Glomerular visceral epithelial cell (primary cell): ENCODE data around the gene RNF212B.
A peak's percentile ranks its signal among the peaks of the same experiment; 100 is the strongest.

Experiments used
- DNase-seq: peaks from one replicate; pipeline ENCODE4 v3.0.0-alpha.2; 2016; ENCODE audit errors: extremely low spot score

RNF212B gene

DNA sequence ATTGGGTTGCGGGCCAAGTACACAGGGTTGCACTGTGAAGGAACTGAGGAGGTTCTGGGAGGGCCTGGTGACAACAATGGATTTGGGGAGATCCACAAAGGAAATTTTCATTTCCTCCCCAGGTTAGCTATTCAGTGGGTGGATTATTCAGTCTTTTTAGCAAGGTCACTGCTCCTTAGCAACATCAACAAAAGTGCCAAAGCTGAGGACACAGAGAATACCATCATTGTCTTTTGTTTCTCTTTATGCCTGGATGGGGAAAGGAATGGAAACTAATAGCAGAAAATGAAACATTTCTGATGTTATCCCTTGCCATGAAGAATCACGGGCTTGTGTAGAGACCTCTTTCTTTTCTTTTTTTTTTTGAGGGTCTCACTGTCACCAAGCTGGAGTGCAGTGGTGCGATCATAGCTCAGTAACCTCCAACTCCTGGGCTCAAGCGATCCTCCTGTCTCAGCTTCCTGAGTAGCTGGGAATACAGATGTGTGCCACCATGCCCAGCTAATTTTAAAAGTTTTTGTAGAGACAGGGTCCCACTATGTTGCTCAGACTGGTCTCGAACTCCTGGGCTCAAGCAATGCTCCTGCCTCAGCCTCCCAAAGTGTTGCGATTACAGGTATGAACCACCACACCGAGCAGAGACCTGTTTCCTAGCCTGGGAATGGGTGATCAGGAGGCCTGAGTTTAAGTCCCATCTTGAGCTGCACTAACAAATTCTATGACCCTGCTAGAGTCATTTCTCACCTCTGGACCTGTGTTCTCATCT is 58.5 kb downstream of the RNF212B start:
- DNase-seq, result no peak

DNA sequence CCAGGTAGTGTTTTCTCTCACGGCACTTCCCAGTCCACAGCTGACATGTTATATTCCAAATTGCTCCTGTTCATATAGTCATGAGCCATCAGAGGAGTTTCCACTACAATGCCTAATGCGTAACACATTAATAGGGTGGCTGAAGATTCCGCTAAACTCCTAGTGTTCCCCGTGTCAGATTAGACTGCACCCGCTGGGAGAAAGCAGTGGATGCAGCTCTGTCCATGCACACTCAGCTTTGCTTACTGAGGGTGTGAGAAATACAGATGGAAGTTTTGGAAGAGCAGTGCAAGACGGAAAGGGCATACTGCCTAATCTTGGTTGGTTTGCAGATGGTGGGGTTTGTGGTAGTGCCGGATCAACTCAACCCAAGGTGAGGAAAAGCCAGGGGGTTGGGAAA is 59.4 kb downstream of the RNF212B start:
- DNase-seq, result no peak

DNA sequence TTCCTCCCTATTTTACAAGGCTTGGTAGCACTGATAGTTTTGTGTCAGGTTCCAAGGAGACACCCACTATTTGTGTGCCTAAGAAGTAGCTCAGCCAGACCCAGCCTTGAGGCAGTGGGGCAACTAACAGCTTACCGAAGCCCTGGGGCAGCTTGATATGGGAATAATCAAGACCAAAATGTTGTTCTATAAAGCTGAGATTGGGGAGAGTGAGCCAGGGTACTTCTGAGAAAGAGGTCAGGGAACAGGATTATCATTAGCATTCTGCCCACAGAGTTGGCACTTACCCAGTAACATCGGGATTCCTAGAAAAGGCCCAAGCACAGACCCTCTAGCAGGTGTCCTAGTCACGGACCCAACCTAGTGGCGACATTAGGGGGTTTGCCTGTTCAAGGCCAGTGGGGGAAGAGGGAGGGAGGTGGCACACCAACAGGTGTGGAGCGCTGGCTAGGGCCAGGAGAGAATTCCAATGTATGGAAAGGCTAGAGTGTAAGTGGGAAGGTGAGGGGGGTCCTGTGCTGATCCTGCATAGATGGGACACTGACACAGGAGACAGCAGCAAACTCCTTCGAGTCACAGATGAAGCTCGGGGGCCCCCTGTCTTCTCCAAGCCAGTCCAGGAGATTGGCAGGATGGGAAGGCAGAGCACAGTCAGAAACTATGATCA is 60.0 kb downstream of the RNF212B start:
- no peak for DNase-seq

DNA sequence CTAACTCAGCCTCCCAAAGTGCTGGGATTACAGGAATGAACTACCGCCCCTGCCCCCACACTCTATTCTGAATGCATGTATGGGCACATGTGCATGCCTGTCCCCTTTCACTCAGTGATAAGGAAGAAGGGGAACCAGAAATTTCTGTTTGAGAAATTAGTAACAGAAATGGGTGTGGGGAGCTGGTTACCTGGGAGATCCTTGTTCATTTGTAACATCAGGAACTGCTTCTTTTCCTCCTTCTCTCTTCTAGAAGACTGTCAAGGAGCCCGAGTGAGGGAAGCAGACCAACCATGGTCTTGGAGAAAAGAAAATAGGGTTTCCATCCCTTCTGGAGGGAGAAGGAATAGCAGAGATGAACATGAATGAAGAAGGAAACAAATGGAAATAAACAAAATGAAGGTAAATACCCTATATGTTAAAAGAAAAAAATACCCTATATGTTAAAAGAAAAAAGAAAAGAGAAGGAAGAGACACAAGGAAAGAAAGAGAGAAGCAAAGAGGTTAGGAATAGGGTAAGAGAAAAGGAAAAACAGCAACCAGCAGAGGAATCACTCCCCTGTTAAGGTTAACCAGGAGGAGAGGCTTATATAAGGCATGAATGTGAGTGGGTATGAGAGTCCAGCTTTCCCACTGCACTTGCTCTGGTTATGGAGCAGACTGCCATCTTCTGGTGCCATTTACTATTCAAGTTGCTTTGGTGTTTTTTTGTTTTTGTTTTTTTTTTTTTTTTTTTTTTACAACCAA is 61.6 kb downstream of the RNF212B start:
- DNase-seq, result peak; percentile 38

DNA sequence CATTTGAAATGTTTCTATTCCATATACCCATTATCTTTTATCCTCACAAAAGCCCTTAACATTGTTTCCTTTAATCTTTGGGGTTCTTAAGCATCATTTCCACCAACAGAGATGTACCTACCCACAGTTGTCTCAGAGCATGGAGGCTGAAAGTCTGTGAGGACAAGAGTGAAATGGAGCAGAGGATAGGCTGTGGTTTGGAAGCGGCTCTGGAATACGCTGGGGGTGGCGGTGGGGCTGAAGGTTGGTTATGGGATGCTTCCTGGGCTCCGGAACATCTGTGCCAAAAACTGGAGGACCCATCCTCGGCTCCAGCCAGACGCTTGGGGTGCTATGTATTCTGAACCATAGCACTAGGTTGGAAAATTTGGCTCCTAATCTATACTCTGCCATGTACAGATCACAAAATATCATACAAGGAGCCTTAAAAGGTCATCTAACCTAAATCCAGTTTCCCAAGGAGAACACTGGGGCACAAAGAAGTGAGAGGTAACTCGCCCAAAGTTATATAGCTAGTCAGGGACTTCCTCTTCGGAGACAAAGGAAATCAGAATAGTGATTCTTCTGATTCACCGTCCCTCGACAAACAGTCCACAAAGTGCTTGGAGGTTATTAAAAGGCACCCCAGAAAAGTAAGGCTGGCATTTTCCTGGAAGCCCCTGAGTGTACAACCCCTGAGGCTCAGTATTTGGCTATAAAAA is 62.4 kb downstream of the RNF212B start:
- DNase-seq, result no peak

DNA sequence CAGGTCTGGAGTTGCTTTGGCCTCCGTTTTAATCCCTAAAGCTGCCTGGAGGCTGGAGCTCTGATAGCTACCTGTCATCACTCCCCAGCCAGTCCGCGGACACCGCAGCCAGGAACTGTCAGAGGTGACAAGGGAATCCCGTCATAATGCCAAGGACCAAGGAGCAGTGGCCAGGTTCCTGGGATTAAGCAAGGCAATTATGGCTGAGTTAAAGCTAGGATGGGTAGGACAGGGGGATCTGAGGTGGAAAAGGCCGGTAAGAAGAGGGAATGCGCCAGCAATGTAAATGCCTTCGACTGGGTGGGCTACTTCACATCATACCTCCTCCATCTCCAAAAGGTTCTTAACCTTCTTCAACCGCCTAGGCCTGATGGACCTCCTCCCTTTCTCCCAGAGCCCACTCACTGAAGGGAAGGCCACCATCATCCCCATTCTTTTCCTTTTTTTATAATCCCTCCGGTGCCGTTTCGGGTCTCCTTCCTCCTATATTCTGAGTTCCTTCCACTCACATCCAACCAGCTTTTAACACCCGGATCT is 63.0 kb downstream of the RNF212B start:
- peak; percentile 33 for DNase-seq

DNA sequence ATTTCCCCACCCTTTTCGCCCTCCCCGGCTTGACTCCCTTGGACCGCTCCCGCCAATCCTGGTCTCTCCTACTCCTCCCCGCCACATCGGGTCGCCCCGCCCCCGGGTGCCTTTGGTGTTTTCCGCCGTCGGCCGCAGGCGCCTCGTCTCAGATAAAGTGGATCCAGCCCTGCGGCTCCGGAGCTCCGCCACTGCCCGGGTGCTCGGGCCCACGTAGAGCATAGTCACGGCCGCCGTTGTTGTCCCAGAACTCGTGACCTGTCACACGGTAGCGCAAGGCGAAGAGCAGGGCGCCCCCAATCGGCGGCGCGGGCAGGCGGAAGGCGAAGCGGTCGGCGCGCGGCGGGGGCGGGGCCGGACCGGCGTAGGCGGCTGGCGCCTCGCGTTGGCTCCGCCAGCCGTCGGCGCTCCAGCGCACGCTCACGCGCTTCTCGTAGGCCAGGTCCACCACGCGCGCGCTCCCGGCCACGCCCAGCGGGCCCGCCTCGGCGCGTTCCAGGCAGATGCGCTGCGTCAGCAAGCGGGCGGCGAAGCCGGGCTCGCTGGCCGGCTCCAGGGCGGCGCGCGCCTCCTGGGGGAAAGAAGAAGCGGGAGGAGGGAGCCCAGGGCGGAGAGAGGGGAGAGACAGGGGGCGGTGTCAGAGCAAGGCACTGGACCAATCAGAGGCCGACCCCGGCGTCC is 63.7 kb downstream of the RNF212B start:
- DNase-seq, result peak; percentile 99

DNA sequence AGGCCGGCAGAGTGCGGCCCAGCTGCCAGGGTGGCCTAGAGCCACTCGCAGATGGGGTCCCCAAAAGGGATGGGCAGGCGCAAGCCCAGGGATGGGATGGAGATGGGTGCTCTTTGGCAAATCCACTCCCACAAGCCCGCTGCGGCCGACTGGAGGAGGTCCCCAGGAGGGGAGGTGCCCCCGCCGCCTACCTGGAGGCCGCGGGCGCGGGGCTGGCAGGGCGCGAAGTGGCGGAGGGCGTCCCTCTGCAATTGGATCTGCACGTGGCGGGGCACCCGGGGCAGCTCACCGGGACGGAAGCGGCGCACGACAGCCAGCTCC is 64.2 kb downstream of the RNF212B start:
- DNase-seq, result no peak

DNA sequence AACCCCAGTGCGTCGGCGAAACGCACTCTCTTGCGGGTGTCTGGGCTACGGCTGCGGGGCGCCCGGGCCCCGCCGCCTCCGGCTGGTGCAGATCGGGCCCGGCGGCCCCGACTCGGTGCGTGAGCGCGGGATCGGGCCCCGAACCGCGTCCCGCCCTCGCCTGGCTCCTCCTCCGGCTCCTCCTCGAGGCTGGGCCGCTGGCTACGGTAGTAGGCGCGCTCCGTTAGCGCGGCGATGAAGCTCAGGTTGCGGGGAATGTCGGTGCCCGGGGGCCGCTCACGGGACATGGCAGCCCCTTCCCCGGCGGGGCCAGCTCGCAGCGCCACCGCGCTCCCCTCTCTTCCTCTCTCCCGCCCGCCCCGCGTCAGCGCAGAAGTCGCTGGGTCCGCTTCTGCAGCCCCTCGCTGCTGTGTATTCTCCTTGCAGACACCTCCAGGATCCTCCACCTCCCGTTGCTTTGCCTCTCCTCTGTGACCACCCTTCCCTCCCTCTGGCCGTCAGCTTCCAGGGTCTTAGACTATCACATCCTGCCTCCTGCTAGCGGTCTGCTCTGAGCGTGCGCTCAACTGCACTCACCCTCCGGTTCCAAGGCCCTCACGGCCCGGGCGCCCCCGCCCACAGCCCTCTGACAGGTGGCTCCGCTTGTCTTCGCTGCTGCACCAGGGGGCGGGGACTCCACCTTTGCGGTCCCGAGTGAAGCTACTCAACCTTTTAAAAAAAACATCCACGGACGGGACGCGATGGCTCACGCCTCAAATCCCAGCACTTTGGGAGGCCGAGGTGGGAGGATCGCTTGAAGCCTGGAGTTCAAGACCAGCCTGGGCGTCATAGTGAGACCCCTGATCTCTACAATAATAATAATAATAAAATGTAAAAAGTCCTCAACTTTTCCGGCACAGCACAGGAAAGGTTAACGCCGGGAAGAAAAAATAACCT is 64.8 kb downstream of the RNF212B start, which contains the start of gene PPP1R3E:
Gene PPP1R3E (minus strand): TSS at position 570 of the 936 bp plus-strand sequence. CDS start 283 bp downstream, at position 287.
- DNase-seq, result peak; percentile 78

DNA sequence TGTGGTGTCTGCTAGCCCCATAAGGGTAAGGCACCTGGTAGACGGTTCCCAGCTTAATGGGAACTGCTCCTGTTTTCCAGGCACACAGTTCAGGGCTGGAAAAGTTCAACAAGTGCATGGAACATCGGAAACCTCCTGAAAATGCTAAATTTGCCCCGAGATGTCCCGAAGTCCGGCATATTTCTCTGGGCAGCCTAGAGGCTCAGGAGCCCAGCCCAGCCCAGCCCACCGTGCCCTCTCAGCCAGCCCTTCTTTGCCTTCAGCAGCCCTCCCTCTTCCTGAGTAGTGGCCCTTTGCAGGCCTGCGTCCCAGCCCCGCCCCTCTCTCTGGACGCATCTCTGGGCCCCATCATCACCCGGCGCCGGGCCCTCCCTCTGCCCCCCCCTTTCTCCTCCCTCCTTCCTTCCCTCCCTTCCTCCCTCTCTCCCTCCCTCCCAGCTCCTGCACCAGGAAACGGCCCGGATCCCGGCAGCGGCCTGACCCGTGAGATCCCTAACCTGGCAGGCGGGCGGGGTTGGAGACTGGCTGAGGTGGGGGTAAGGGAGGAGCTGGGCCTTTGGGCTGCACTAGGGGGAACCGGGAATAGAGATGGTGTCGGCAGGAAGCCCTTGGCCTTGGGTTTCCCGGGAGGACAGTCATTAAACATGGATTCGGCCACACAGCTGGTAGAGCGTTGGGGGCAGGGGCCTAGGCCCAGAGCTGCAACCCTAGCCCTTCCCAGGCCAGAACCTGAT is 68.8 kb downstream of the RNF212B start, which contains the start of gene BCL2L2:
Gene BCL2L2 (plus strand): TSS at position 422 of the 734 bp plus-strand sequence. CDS start 935 bp downstream, outside the sequence.
- DNase-seq, result peak; percentile 95

DNA sequence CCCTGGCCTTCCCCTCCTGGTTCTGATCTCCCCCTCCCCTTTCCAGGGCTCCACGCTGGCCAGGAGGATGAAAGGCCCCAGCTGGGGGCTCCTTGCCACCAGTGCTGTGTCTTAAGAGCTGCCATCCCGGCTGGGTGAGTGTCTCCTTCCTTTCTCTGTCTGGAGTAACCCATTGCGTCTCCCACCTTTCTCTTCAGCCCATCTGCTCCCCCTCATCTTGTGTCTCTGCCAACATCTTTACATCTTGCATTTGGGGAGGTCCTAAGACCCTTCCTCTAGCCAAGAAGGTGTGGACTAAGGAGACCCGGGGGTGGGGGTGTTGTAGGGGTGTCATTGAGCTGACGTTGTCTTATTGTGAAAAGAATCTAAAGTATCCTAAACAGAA is 69.4 kb downstream of the RNF212B start:
- DNase-seq, result no peak

DNA sequence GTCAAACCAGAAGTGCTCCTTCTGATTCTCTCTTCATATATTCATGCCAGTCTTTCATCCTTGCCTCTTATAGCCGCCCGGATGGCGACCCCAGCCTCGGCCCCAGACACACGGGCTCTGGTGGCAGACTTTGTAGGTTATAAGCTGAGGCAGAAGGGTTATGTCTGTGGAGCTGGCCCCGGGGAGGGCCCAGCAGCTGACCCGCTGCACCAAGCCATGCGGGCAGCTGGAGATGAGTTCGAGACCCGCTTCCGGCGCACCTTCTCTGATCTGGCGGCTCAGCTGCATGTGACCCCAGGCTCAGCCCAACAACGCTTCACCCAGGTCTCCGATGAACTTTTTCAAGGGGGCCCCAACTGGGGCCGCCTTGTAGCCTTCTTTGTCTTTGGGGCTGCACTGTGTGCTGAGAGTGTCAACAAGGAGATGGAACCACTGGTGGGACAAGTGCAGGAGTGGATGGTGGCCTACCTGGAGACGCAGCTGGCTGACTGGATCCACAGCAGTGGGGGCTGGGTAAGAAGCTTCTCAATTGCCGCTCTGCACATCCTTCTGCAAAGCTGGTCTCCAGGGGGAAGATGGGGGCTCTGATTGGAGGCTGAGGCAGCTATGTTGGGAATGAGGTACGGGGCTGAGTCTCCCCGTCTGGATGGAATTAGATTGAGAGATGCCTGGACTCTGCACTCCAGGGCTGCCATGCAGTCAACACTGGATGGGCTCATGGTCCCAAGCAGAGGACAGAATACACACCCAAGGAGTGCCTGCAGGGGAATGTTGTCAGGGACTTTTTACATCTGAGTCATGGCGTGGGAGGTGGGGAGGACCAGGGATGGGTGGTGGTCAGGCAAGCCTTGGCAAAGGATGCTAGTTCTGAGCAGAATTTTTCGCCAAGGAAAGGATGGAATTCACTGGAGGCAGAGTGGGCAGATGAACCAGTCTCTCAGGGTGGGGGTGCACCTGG is 70.2 kb downstream of the RNF212B start:
- DNase-seq, result no peak

DNA sequence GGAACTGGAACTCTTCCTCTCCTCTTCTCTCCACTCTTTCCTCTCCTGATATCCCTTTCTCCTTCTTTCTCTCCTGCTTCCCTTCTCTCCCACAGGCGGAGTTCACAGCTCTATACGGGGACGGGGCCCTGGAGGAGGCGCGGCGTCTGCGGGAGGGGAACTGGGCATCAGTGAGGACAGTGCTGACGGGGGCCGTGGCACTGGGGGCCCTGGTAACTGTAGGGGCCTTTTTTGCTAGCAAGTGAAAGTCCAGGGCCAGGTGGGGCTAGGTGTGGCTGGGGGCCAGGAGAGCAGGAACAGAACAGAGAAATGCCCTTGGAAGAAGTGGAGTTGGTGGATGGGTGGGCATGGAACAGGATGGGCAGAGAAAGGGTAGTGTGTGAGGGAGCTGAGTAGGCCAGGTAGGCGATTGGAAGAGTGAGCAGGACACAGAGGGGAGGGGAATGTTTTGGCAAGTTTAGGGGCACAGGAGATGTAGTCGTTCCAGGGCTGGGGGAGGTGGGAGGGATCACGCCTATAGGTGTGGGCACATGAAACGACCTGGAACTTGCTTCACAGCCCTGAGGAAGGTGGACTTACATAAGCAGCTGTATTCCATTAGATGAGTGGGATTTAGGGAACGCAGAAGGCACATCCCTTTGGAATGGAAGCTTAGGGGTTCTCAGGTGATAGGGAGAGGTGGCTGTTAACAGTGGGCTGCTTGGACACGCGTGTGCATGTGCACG is 71.1 kb downstream of the RNF212B start:
- no peak for DNase-seq

DNA sequence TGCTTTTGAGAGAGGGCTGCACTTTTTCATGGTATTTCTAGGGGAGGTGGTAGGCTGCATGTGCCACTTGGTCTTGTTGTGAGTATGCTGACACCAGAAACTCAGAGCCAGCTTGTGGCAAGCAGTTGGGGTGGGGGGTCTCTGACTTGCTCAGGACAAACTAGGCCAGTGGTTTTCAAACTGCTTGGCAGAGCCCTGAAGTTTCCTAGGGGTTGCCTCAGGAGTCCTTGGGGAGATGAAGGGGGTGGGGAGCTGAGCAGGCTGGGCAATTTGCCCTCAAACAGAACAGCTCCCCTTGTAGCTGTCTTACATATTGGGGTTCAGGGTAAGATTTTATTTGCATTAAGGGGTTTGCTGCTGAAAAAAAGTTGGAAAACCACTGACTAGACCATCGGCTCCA is 72.8 kb downstream of the RNF212B start:
- no peak for DNase-seq

DNA sequence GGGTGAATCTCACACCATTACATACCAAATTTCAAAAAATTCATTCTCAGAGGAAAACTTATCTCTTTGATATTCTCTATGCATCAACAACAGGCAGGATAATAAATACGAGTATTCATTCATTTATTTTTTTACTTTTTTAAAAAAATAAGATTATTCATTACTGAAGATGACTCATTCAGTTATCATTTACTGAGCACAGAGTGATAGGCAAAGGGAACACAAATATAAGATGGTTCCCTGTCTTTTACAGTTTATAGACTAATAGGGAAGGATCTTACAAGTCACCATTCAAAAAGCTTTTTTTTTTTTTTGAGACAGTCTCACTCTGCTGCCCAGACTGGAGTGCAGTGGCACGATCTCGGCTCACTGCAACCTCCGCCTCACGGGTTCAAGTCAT is 78.6 kb downstream of the RNF212B start:
- no peak for DNase-seq

DNA sequence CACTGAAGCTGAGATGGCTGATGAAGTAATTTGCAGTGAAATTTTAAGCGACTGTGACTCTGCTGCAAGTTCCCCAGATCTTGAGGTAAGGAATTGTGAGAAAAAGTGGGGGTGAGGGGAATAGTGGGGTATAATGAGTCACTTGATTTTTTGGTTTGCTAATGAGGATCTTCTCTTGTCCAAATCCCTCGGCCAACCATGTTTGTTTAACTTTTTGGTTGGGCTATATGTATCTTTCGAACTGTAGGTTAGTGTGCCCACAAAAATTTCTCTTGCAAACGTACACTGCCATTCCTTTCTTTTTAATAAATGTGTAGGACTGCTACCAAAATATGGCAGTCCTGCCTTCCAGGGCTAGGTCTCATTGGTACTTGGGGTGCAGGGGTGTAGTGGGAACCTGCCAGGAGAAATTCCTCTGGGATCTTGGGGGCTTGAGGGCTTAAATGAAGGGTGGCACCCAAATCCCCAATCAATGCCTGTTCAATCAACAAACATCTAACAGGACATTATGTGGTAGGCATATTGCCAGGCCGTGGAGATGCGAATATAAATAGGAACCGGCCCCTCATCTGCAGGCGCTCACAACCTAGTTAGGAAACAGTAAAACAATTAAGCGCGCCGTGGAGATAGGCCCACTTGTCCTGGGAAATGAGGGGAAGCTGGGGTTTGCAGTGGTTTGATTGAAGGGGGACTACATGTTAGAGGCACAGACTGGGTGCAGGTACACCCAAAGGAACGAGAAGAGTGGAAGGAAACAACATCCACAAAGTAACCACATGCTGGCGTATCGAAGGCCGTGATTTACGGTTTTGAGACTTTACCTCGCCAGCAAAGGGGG is 82.2 kb downstream of the RNF212B start:
- no peak for DNase-seq
